Upper lobe of right lung (tissue), 1 donor: ENCODE measurements around the gene PTH2. TPM values are rescaled to one million over a fixed set of nuclear protein-coding genes. Genes with fewer than 3 reads are reported as not detected.

Experiments used
- ATAC-seq: fragments of 200-7000 bp; cut with Tn5 transposase; one replicate; pipeline ENCODE4 v1.9.1; 2020; ENCODE audit warnings: mild to moderate bottlenecking, moderate library complexity
- DNase-seq: peaks from one replicate; pipeline ENCODE4 v3.0.0-alpha.2; 2020
- H3K27ac ChIP-seq: fragments of 200-600 bp; one replicate; pipeline ENCODE4 v1.8.0; 2022
- H3K27me3 ChIP-seq: fragments of 200-600 bp; one replicate; pipeline ENCODE4 v1.8.0; 2022; ENCODE audit warnings: mild to moderate bottlenecking
- H3K36me3 ChIP-seq: fragments of 200-600 bp; one replicate; pipeline ENCODE4 v1.8.0; 2022
- H3K4me1 ChIP-seq: fragments of 200-600 bp; one replicate; pipeline ENCODE4 v1.8.0; 2022
- H3K4me3 ChIP-seq: fragments of 200-600 bp; one replicate; pipeline ENCODE4 v1.8.0; 2022; ENCODE audit warnings: mild to moderate bottlenecking
- H3K9me3 ChIP-seq: fragments of 200-600 bp; one replicate; pipeline ENCODE4 v1.8.0; 2022
- intact Hi-C: fragments of 100-400 bp; cut with DNase I; formaldehyde crosslinking; loops from one replicate; pipeline ENCODE4 v1.11.0; 2022
- total RNA-seq: library from RNA; stranded (reverse); fragmentation: NEBNext Ultra II Directional; extraction: Animal tissue kit (Norgen Biotek cat#: 25700); gene quantifications from one replicate; pipeline ENCODE4 v1.2.1, GENCODE V29; 2021
- TF ChIP-seq, protein P1 (sequence below): fragments of 200-600 bp; IDR thresholded peaks from one replicate; pipeline ENCODE4 v1.8.0; 2022; ENCODE audit warnings: antibody characterized with exemption
- donor health status: DM: no; HTN: yes; CAD: no; lungs with severe emphysema.

The PTH2 gene
- total RNA-seq, 1 donor from 2014 or later: not detected

DNA sequence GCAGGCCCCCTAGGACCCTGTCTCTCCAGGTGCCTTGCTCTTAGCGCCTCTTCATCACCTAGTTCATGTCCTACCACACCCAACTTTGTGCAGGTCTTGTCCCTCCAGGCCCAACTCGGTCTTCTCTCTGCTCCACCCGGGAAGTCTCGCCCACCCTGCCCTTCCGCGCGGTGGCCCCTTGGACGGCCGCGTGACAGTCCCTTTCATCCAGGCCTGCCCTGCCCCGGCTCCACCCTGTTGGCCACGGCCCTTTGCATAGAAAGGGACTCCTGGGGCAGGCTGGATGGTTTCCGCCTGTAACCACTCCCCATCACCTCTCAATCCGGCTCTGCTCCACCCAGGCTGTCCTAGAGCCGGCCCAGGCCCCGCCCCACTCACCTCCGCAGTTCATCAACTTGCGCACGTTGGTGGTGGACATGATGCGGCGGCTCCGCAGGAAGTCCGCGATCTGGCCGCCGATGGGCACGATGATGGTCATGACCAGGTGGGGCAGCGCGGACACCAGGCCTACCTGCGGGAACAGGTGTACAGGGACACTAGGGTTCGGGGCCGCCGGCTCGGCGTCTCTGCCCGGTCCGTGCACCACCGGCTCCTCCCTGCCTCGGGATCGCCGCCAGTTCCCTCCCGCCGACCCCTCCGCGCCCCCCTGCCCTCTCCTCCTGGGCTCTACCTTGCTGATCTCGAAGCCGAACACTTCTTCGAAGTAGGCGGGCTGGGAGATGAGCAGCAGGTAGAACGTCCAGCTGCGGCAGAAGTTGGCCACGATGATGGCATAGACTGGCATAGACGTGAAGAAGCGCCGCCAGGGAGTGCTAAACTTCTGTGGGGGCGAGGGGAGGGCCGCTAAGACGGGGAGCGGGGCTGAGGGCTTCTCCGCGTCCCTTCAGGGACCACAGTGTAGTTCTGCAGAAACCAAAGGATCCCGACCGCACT, 9.2 kb upstream of the PTH2 start:
- Histone ChIP-seq H3K27me3 (peaks cover 92% of the 10 kb centered on the region), H3K9me3 (no peaks in the 10 kb centered on the region), H3K27ac (no peak overlapping the region), H3K4me1 (peaks cover 4% of the 10 kb centered on the region), H3K4me3 (no peak overlapping the region), H3K36me3 (no peaks in the 10 kb centered on the region)
- TF ChIP-seq, protein P1, sequence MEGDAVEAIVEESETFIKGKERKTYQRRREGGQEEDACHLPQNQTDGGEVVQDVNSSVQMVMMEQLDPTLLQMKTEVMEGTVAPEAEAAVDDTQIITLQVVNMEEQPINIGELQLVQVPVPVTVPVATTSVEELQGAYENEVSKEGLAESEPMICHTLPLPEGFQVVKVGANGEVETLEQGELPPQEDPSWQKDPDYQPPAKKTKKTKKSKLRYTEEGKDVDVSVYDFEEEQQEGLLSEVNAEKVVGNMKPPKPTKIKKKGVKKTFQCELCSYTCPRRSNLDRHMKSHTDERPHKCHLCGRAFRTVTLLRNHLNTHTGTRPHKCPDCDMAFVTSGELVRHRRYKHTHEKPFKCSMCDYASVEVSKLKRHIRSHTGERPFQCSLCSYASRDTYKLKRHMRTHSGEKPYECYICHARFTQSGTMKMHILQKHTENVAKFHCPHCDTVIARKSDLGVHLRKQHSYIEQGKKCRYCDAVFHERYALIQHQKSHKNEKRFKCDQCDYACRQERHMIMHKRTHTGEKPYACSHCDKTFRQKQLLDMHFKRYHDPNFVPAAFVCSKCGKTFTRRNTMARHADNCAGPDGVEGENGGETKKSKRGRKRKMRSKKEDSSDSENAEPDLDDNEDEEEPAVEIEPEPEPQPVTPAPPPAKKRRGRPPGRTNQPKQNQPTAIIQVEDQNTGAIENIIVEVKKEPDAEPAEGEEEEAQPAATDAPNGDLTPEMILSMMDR: no peak
- DNase-seq (no peak), ATAC-seq (peak; percentile 38)
- intact Hi-C loops: no loop called here

DNA sequence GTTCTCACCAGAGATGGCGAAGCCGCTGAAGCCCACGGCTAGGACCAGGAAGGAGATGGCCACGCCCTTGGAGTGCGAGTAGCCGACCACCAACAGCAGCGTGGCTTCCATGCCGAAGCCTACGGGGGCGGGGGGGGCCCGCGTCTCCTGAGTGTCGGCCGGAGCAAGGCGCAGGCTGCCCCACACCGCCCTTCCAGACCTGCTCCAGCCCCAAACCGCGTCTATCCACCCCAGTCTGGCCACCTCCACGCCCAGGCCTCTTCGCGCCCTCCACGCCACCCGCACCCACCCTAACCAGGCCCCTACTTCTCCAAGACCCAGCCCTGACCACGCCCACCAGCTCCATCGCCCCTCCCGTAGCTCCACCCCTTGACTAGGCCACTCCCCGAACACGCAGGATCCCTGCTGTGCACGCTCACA, 8.1 kb upstream of the PTH2 start:
- H3K9me3 ChIP-seq: no peaks in the 10 kb centered on the region
- ATAC-seq: no peak
- peaks cover 93% of the 10 kb centered on the region for H3K27me3 ChIP-seq

GRCh38 chr19:49430678-49431329, 7.6 kb upstream of the PTH2 start:
- TF ChIP-seq, protein P1: no peak
- H3K4me3 ChIP-seq: no peak overlapping the region
- peak; percentile 21 for ATAC-seq
- no peak overlapping the region for H3K27ac ChIP-seq
- intact Hi-C loops: no loop called here
- H3K9me3 ChIP-seq: no peaks in the 10 kb centered on the region
- H3K27me3 ChIP-seq: peaks cover 93% of the 10 kb centered on the region
- H3K4me1 ChIP-seq: peaks cover 4% of the 10 kb centered on the region
- H3K36me3 ChIP-seq: no peaks in the 10 kb centered on the region
- no peak for DNase-seq

More for the DNA sequence above, 8.1 kb upstream of the PTH2 start:
- Histone ChIP-seq H3K4me1 (peaks cover 4% of the 10 kb centered on the region), H3K36me3 (no peaks in the 10 kb centered on the region), H3K4me3 (no peak overlapping the region), H3K27ac (no peak overlapping the region)
- intact Hi-C loops: no loop called here
- DNase-seq: no peak
- TF ChIP-seq, protein P1: no peak

DNA sequence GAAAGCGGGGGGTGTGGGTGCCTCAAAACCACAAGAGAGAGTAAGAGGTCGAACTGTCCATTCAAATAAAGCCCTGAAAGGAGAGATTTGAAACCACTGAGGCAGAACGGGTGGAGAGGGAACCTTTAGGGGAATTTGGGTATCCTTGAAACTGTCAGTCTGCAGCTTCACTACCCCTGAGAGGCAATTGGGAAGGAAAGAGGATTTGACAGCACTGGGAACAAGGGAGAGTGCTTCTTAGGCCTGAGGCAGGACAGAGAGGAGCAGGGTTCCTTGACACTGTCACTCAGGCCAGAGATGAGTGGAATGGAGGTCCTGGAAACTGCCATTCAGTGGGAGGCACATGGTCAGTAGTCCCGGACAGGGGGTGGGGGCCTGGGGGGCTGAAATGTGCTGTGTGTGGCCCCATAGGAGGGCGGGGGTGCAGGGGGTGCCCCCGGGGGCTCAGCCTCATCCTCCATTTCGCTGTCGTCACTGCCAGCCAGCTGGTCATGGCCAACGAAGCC, 7.0 kb upstream of the PTH2 start:
- Histone ChIP-seq H3K36me3 (no peaks in the 10 kb centered on the region), H3K27me3 (peaks cover 93% of the 10 kb centered on the region), H3K4me1 (peaks cover 4% of the 10 kb centered on the region), H3K9me3 (no peaks in the 10 kb centered on the region), H3K4me3 (no peak overlapping the region), H3K27ac (no peak overlapping the region)
- DNase-seq: no peak
- TF ChIP-seq, protein P1: no peak
- no peak for ATAC-seq
- intact Hi-C loops: no loop called here

GRCh38 chr19:49428547-49429451, 5.6 kb upstream of the PTH2 start:
- Histone ChIP-seq H3K4me1 (peaks cover 4% of the 10 kb centered on the region), H3K9me3 (no peaks in the 10 kb centered on the region), H3K4me3 (no peak overlapping the region), H3K27ac (no peak overlapping the region), H3K36me3 (no peaks in the 10 kb centered on the region), H3K27me3 (peaks cover 95% of the 10 kb centered on the region)
- TF ChIP-seq, protein P1: no peak
- ATAC-seq (no peak), DNase-seq (no peak)
- intact Hi-C loops: no loop called here
